ENCODE data around the gene YIF1A.
A peak's percentile ranks its signal among the peaks of the same experiment; 100 is the strongest.
"Not testable (repeated sequence)": the region's sequence is repeated elsewhere in the genome, so short reads cannot be mapped to it uniquely, and the experiment has no call there.

The YIF1A gene

DNA sequence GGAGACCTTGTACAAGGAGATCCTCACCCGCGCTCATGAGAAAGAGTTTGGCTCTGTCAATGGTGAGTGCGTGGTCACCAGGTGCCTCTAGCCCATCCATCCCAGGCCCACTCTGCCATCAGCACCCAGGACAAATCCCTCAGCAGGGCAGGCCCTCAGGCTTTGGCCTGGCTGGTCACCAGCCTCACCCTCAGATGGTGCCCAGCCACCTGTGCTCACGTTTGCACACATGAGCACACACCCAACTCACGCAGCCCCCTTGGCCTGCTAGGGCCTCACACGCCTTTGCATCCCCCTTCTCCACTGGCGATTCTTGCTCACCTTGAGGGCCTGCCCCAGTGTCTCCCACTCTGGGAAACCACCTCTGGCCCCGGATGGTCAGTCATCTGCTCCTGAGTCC, 24.6 kb downstream of the YIF1A start:
- H3K9ac ChIP-seq (ENCODE audit: low read length in 5 of 5), result no peak overlapping the region
- peaks cover 0 to 51% (median 37%) of the 10 kb centered on the region in 5 donors for H3K36me3 ChIP-seq (ENCODE audit: control insufficient read depth in 5 of 5, insufficient read depth in 5 of 5, low read length in 5 of 5)
- H3K27ac ChIP-seq (ENCODE audit: low read depth, low read length), result no peak overlapping the region
- H3K9me3 ChIP-seq (ENCODE audit: control insufficient read depth in 5 of 5, low read length in 5 of 5), result no peaks in the 10 kb centered on the region
- no peaks in the 10 kb centered on the region for H3K27me3 ChIP-seq (ENCODE audit: control insufficient read depth in 5 of 5, insufficient read depth in 4 of 5, low read length in 5 of 5)
- no peak overlapping the region for H3K4me3 ChIP-seq (ENCODE audit: low read depth in 1 of 5, low read length in 5 of 5)
- peaks cover 2 to 25% (median 19%) of the 10 kb centered on the region in 5 donors for H3K4me1 ChIP-seq (ENCODE audit: control insufficient read depth in 5 of 5, insufficient read depth in 5 of 5, low read length in 5 of 5)

DNA sequence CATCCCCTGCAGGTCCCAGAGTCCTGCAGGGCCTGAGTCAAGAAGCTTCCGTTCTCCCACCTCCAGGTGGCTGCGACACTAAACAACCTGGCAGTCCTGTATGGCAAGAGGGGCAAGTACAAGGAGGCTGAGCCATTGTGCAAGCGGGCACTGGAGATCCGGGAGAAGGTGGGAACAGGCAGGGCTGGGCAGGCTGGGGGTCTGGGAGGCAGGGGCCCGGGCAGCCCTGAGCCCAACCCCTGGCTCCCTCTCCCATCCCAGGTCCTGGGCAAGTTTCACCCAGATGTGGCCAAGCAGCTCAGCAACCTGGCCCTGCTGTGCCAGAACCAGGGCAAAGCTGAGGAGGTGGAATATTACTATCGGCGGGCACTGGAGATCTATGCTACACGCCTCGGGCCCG, 25.2 kb downstream of the YIF1A start:
- no peak overlapping the region for H3K27ac ChIP-seq (ENCODE audit: low read depth, low read length)
- H3K4me3 ChIP-seq (ENCODE audit: low read depth in 1 of 5, low read length in 5 of 5), result no peak overlapping the region
- H3K4me1 ChIP-seq (ENCODE audit: control insufficient read depth in 5 of 5, insufficient read depth in 5 of 5, low read length in 5 of 5), result peaks cover 0 to 21% (median 15%) of the 10 kb centered on the region in 5 donors
- no peaks in the 10 kb centered on the region for H3K9me3 ChIP-seq (ENCODE audit: control insufficient read depth in 5 of 5, low read length in 5 of 5)
- peaks cover 0 to 51% (median 37%) of the 10 kb centered on the region in 5 donors for H3K36me3 ChIP-seq (ENCODE audit: control insufficient read depth in 5 of 5, insufficient read depth in 5 of 5, low read length in 5 of 5)
- H3K27me3 ChIP-seq (ENCODE audit: control insufficient read depth in 5 of 5, insufficient read depth in 4 of 5, low read length in 5 of 5), result no peaks in the 10 kb centered on the region
- no peak overlapping the region for H3K9ac ChIP-seq (ENCODE audit: low read length in 5 of 5)

DNA sequence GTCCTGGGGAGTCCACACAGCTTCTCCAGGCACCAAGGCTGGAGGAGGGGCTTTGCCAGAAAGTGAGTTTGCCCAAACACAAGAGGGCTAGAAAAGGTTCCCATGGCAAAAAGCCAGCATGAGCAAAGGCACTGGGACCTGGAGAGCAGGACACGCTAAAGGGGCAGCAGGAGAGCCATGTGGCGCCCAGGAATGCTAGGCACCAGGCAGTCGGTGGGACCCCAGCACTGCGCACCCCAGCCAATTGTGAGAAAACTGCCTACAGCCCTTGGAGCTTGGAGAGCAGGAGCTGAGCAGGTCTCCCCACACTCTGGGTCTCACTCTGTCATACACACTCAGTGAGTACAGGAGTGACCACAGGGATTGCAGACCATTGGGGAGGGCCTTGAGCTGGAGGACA, 25.7 kb downstream of the YIF1A start:
- Histone ChIP-seq H3K9ac (ENCODE audit: low read length in 5 of 5) (no peak overlapping the region), H3K4me1 (ENCODE audit: control insufficient read depth in 5 of 5, insufficient read depth in 5 of 5, low read length in 5 of 5) (peaks cover 0 to 26% (median 21%) of the 10 kb centered on the region in 5 donors), H3K4me3 (ENCODE audit: low read depth in 1 of 5, low read length in 5 of 5) (no peak overlapping the region), H3K27ac (ENCODE audit: low read depth, low read length) (no peak overlapping the region), H3K9me3 (ENCODE audit: control insufficient read depth in 5 of 5, low read length in 5 of 5) (no peaks in the 10 kb centered on the region), H3K27me3 (ENCODE audit: control insufficient read depth in 5 of 5, insufficient read depth in 4 of 5, low read length in 5 of 5) (no peaks in the 10 kb centered on the region), H3K36me3 (ENCODE audit: control insufficient read depth in 5 of 5, insufficient read depth in 5 of 5, low read length in 5 of 5) (peaks cover 0 to 51% (median 37%) of the 10 kb centered on the region in 5 donors)

DNA sequence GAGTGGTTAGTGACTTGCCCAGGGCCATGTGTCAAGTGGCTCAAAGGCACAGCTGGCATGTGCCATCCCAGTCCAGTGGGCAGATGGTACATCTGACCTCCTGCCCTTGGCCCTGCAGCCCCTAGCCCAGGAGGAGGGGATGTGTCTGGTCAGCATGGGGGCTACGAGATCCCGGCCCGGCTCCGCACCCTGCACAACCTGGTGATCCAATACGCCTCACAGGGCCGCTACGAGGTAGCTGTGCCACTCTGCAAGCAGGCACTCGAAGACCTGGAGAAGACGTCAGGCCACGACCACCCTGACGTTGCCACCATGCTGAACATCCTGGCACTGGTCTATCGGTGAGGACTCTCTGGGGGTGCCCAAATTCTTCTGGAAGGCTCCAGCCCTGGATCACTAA, 26.2 kb downstream of the YIF1A start:
- H3K9me3 ChIP-seq (ENCODE audit: control insufficient read depth in 5 of 5, low read length in 5 of 5), result no peaks in the 10 kb centered on the region
- H3K4me3 ChIP-seq (ENCODE audit: low read depth in 1 of 5, low read length in 5 of 5), result no peak overlapping the region
- no peak overlapping the region for H3K27ac ChIP-seq (ENCODE audit: low read depth, low read length)
- H3K27me3 ChIP-seq (ENCODE audit: control insufficient read depth in 5 of 5, insufficient read depth in 4 of 5, low read length in 5 of 5), result no peaks in the 10 kb centered on the region
- H3K36me3 ChIP-seq (ENCODE audit: control insufficient read depth in 5 of 5, insufficient read depth in 5 of 5, low read length in 5 of 5), result peaks cover 0 to 51% (median 37%) of the 10 kb centered on the region in 5 donors
- H3K9ac ChIP-seq (ENCODE audit: low read length in 5 of 5), result no peak overlapping the region
- peaks cover 0 to 27% (median 19%) of the 10 kb centered on the region in 5 donors for H3K4me1 ChIP-seq (ENCODE audit: control insufficient read depth in 5 of 5, insufficient read depth in 5 of 5, low read length in 5 of 5)

DNA sequence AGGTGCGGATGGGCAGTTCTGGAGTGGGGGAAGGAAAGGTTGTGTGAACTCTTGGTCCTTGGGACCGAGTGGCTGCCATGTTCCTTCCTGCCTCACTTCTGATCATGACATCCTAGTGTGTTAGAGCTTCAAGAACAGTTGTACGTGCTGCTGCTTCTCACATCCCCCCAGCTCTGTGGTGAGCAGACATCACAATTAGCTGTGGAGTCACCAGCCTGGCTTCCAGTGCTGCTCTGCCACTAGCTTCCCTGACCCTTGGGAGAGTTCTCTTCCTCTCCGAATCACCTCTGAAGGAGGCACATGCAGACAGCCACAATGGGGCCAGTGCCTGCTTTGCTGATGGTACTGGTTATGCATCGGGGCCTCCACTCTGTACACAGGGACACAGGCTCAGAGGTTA, 26.8 kb downstream of the YIF1A start:
- H3K36me3 ChIP-seq (ENCODE audit: control insufficient read depth in 5 of 5, insufficient read depth in 5 of 5, low read length in 5 of 5), result peaks cover 0 to 51% (median 37%) of the 10 kb centered on the region in 5 donors
- no peak overlapping the region for H3K27ac ChIP-seq (ENCODE audit: low read depth, low read length)
- H3K4me1 ChIP-seq (ENCODE audit: control insufficient read depth in 5 of 5, insufficient read depth in 5 of 5, low read length in 5 of 5), result peaks cover 0 to 26% (median 19%) of the 10 kb centered on the region in 5 donors
- no peaks in the 10 kb centered on the region for H3K9me3 ChIP-seq (ENCODE audit: control insufficient read depth in 5 of 5, low read length in 5 of 5)
- H3K4me3 ChIP-seq (ENCODE audit: low read depth in 1 of 5, low read length in 5 of 5), result no peak overlapping the region
- no peaks in the 10 kb centered on the region for H3K27me3 ChIP-seq (ENCODE audit: control insufficient read depth in 5 of 5, insufficient read depth in 4 of 5, low read length in 5 of 5)
- H3K9ac ChIP-seq (ENCODE audit: low read length in 5 of 5), result peak overlapping the region in 1 of 5 donors; percentile 8

DNA sequence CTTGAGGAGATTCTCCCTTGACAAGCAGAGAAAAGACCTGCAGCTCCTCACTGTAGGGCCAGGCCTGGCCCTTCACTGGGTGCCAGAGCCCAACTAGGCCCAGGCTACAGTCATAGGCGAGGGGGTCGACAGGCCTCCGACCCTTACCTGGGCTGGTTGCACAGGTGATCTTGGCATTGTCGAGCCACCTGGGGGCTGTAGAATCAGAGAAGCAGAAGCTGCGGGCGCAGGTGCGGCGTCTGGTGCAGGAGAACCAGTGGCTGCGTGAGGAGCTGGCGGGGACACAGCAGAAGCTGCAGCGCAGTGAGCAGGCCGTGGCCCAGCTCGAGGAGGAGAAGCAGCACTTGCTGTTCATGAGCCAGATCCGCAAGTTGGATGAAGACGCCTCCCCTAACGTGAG, 27.4 kb downstream of the YIF1A start:
- H3K36me3 ChIP-seq (ENCODE audit: control insufficient read depth in 5 of 5, insufficient read depth in 5 of 5, low read length in 5 of 5), result peaks cover 0 to 51% (median 36%) of the 10 kb centered on the region in 5 donors
- no peaks in the 10 kb centered on the region for H3K9me3 ChIP-seq (ENCODE audit: control insufficient read depth in 5 of 5, low read length in 5 of 5)
- peak overlapping the region in 1 of 5 donors; percentile 8 for H3K9ac ChIP-seq (ENCODE audit: low read length in 5 of 5)
- no peak overlapping the region for H3K4me3 ChIP-seq (ENCODE audit: low read depth in 1 of 5, low read length in 5 of 5)
- no peak overlapping the region for H3K27ac ChIP-seq (ENCODE audit: low read depth, low read length)
- H3K27me3 ChIP-seq (ENCODE audit: control insufficient read depth in 5 of 5, insufficient read depth in 4 of 5, low read length in 5 of 5), result no peaks in the 10 kb centered on the region
- H3K4me1 ChIP-seq (ENCODE audit: control insufficient read depth in 5 of 5, insufficient read depth in 5 of 5, low read length in 5 of 5), result peaks cover 3 to 26% (median 18%) of the 10 kb centered on the region in 5 donors

DNA sequence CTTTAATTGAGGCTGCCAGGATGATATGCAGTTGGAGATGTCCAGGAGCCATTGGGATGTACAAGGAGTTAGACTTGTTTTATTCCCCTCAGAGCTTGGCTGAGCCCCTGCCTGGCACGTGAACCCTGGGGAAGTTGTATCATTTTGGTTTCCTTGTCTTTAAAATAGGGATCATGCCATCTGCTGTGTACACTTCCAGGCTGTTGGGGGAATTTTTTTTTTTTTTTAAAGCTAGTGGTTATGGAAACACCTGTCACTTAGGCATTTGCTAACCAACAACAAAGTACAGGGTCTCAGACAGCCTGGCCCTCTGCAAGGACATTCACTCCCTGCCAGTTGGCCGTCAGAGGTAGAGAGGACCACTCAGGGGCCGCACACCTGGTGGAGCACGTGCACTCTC, 29.0 kb downstream of the YIF1A start:
- no peaks in the 10 kb centered on the region for H3K27me3 ChIP-seq (ENCODE audit: control insufficient read depth in 5 of 5, insufficient read depth in 4 of 5, low read length in 5 of 5)
- no peak overlapping the region for H3K27ac ChIP-seq (ENCODE audit: low read depth, low read length)
- H3K9ac ChIP-seq (ENCODE audit: low read length in 5 of 5), result no peak overlapping the region
- peaks cover 0 to 44% (median 33%) of the 10 kb centered on the region in 5 donors for H3K36me3 ChIP-seq (ENCODE audit: control insufficient read depth in 5 of 5, insufficient read depth in 5 of 5, low read length in 5 of 5)
- H3K4me3 ChIP-seq (ENCODE audit: low read depth in 1 of 5, low read length in 5 of 5), result no peak overlapping the region
- H3K9me3 ChIP-seq (ENCODE audit: control insufficient read depth in 5 of 5, low read length in 5 of 5), result no peaks in the 10 kb centered on the region
- H3K4me1 ChIP-seq (ENCODE audit: control insufficient read depth in 5 of 5, insufficient read depth in 5 of 5, low read length in 5 of 5), result peaks cover 3 to 24% (median 18%) of the 10 kb centered on the region in 5 donors

DNA sequence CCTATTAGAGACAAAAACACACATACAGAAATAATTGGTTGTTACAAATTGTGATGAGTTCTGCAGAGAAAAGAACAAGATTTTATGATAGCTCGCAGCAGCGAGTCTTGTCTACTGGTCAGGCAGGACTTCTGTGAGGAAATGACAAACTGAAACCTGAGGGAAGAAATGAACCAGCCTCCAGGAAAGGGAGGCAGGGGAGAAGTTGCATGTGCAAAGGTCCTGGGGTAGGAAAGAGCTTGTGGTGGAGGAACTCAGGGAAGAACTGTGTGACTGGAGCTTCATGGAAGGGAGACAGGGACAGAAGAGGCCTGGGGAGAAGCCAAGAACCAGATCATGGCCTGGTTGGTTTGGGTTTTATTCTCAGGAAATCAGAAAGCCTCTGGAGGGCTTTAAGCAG, 29.7 kb downstream of the YIF1A start:
- peaks cover 3 to 32% (median 23%) of the 10 kb centered on the region in 5 donors for H3K4me1 ChIP-seq (ENCODE audit: control insufficient read depth in 5 of 5, insufficient read depth in 5 of 5, low read length in 5 of 5)
- H3K9me3 ChIP-seq (ENCODE audit: control insufficient read depth in 5 of 5, low read length in 5 of 5), result no peaks in the 10 kb centered on the region
- no peak overlapping the region for H3K27ac ChIP-seq (ENCODE audit: low read depth, low read length)
- no peak overlapping the region for H3K4me3 ChIP-seq (ENCODE audit: low read depth in 1 of 5, low read length in 5 of 5)
- H3K27me3 ChIP-seq (ENCODE audit: control insufficient read depth in 5 of 5, insufficient read depth in 4 of 5, low read length in 5 of 5), result no peaks in the 10 kb centered on the region
- peaks cover 0 to 38% (median 26%) of the 10 kb centered on the region in 5 donors for H3K36me3 ChIP-seq (ENCODE audit: control insufficient read depth in 5 of 5, insufficient read depth in 5 of 5, low read length in 5 of 5)
- H3K9ac ChIP-seq (ENCODE audit: low read length in 5 of 5), result no peak overlapping the region

DNA sequence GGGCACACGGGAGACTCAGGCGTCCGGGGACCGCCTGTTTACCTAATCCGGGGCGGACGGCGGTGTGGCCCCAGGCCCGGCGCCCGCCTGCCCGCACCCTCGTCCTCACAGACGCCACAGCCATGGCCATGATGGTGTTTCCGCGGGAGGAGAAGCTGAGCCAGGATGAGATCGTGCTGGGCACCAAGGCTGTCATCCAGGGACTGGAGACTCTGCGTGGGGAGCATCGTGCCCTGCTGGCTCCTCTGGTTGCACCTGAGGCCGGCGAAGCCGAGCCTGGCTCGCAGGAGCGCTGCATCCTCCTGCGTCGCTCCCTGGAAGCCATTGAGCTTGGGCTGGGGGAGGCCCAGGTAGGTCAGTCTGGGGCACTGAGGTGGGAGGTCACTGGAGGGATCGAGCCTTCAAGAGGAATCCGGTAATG, 30.5 kb downstream of the YIF1A start:
- Histone ChIP-seq H3K9me3 (ENCODE audit: control insufficient read depth in 5 of 5, low read length in 5 of 5) (no peaks in the 10 kb centered on the region), H3K9ac (ENCODE audit: low read length in 5 of 5) (peak overlapping the region; percentile 48 to 86 (median 83)), H3K4me3 (ENCODE audit: low read depth in 1 of 5, low read length in 5 of 5) (peak overlapping the region in 4 of 5 donors; percentile 80 to 88 (median 86)), H3K36me3 (ENCODE audit: control insufficient read depth in 5 of 5, insufficient read depth in 5 of 5, low read length in 5 of 5) (peaks cover 0 to 31% (median 22%) of the 10 kb centered on the region in 5 donors), H3K4me1 (ENCODE audit: control insufficient read depth in 5 of 5, insufficient read depth in 5 of 5, low read length in 5 of 5) (peaks cover 3 to 39% (median 30%) of the 10 kb centered on the region in 5 donors), H3K27me3 (ENCODE audit: control insufficient read depth in 5 of 5, insufficient read depth in 4 of 5, low read length in 5 of 5) (no peaks in the 10 kb centered on the region), H3K27ac (ENCODE audit: low read depth, low read length) (peak overlapping the region; percentile 60)

DNA sequence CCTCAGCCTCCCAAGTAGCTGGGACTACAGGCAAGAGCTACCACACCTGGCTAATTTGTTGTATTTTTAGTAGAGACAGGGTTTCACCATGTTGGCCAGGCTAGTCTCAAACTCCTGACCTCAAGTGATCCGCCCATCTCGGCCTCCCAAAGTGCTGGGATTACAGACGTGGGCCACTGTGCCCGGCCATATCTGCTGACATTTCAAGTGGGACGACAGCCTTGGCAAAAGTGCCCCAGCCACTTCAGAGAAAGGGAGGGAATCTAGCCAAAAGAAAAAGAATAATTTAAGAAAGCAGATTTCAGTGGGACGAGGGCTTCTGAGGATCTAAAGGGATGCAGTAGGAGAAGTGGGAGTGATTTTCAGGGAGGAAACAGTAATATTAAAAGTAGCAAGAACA, 35.9 kb downstream of the YIF1A start:
- peaks cover 0 to 20% (median 5%) of the 10 kb centered on the region in 5 donors for H3K36me3 ChIP-seq (ENCODE audit: control insufficient read depth in 5 of 5, insufficient read depth in 5 of 5, low read length in 5 of 5)
- not testable (repeated sequence) for H3K9me3 ChIP-seq (ENCODE audit: control insufficient read depth in 5 of 5, low read length in 5 of 5); H3K27me3 ChIP-seq (ENCODE audit: control insufficient read depth in 5 of 5, insufficient read depth in 4 of 5, low read length in 5 of 5); H3K27ac ChIP-seq (ENCODE audit: low read depth, low read length)
- peaks cover 3 to 41% (median 34%) of the 10 kb centered on the region in 5 donors for H3K4me1 ChIP-seq (ENCODE audit: control insufficient read depth in 5 of 5, insufficient read depth in 5 of 5, low read length in 5 of 5)
- peak overlapping the region in 1 of 5 donors; percentile 22 for H3K9ac ChIP-seq (ENCODE audit: low read length in 5 of 5)
- peak overlapping the region in 2 of 5 donors; percentile 9 to 18 for H3K4me3 ChIP-seq (ENCODE audit: low read depth in 1 of 5, low read length in 5 of 5)

Measured in subcutaneous abdominal adipose tissue (tissue), 5 donors.